HepG2 (cell line): ENCODE measurements around the gene MED22. TPM values are rescaled to one million over a fixed set of nuclear protein-coding genes. Genes with fewer than 3 reads are reported as not detected.

Experiments
- ARID4A ChIP-seq: sonication (generic); formaldehyde crosslinking; IDR thresholded peaks from 2 replicates; pipeline ENCODE4 v1.5.0; 2020; ENCODE audit warnings: mild to moderate bottlenecking, missing genetic modification reagents, borderline replicate concordance
- BRD4 ChIP-seq: sonication (generic); formaldehyde crosslinking; IDR thresholded peaks from 2 replicates; pipeline ENCODE4 v1.4.0; 2020; ENCODE audit warnings: missing genetic modification reagents
- KLF9 ChIP-seq: IDR thresholded peaks from 2 replicates; pipeline ENCODE4 v1.6.1; 2016; ENCODE audit warnings: low read depth
- MATR3 ChIP-seq: sonication (generic); formaldehyde crosslinking; IDR thresholded peaks from 2 replicates; pipeline ENCODE4 v1.4.0; 2020; ENCODE audit warnings: missing genetic modification reagents
- MXD4 ChIP-seq: IDR thresholded peaks from 2 replicates; pipeline ENCODE4 v1.6.1; 2016; ENCODE audit warnings: mild to moderate bottlenecking, missing biosample characterization, missing genetic modification reagents
- PHF21A ChIP-seq: sonication (generic); formaldehyde crosslinking; IDR thresholded peaks from 2 replicates; pipeline ENCODE4 v1.5.0; 2020; ENCODE audit warnings: mild to moderate bottlenecking, missing genetic modification reagents
- PPARG ChIP-seq: conservative IDR thresholded peaks from 2 replicates; pipeline ENCODE4 v1.6.1; 2016; ENCODE audit warnings: missing biosample characterization, missing genetic modification reagents
- SNAPC4 ChIP-seq: sonication (generic); formaldehyde crosslinking; IDR thresholded peaks from 2 replicates; pipeline ENCODE4 v1.4.0; 2020; ENCODE audit warnings: mild to moderate bottlenecking, missing genetic modification reagents
- SP5 ChIP-seq: IDR thresholded peaks from 2 replicates; pipeline ENCODE4 v1.6.1; 2016; ENCODE audit warnings: low read depth, borderline replicate concordance
- ZBTB20 ChIP-seq: sonication (generic); formaldehyde crosslinking; IDR thresholded peaks from 2 replicates; pipeline ENCODE4 v1.8.1; 2023; ENCODE audit warnings: missing genetic modification reagents, low read depth, mild to moderate bottlenecking, borderline replicate concordance
- ZBTB25 ChIP-seq: IDR thresholded peaks from 2 replicates; pipeline ENCODE4 v1.6.1; 2018; ENCODE audit warnings: missing genetic modification reagents
- ZC3H4 ChIP-seq: sonication (generic); formaldehyde crosslinking; IDR thresholded peaks from 2 replicates; pipeline ENCODE4 v1.4.0; 2020; ENCODE audit warnings: missing genetic modification reagents, borderline replicate concordance
- ZNF24 ChIP-seq: fragments of 450-650 bp; IDR thresholded peaks from 2 replicates; pipeline ENCODE4 v1.6.1; 2017; ENCODE audit warnings: antibody characterized with exemption, mild to moderate bottlenecking
- ZNF280B ChIP-seq: sonication (generic); formaldehyde crosslinking; IDR thresholded peaks from 2 replicates; pipeline ENCODE4 v1.5.0; 2020; ENCODE audit warnings: missing genetic modification reagents, mild to moderate bottlenecking, borderline replicate concordance
- ZNF841 ChIP-seq: sonication (generic); formaldehyde crosslinking; IDR thresholded peaks from 2 replicates; pipeline ENCODE4 v1.8.1; 2023; ENCODE audit warnings: missing genetic modification reagents, borderline replicate concordance
- ZNF850 ChIP-seq: sonication (generic); formaldehyde crosslinking; conservative IDR thresholded peaks from 2 replicates; pipeline ENCODE4 v1.9.0; 2021; ENCODE audit warnings: mild to moderate bottlenecking, missing genetic modification reagents
- polyA plus RNA-seq, 8 experiments: library from polyadenylated mRNA; depleted of rRNA in 3 of 8; stranded (reverse) in 7 of 8; unstranded in 1 of 8; fragments of >200 nt; fragmentation: Illumina TruSeq in 4 of 8; extraction: Trizol in 4 of 8; gene quantifications; 2 replicates each; pipeline versions ENCODE4 v1.2.1 to v1.2.3, GENCODE V29; 2011 to 2016; ENCODE audit warnings: low read depth in 4 of 8, missing spikeins in 1 of 8, mixed read lengths in 1 of 8; ENCODE audit not compliant: insufficient read depth in 1 of 8
- total RNA-seq, 5 experiments: library from RNA; depleted of rRNA; stranded (reverse); fragments of >200 nt; fragmentation: Illumina TruSeq; extraction: Trizol; gene quantifications; 2 replicates each; pipeline ENCODE4 v1.2.3, GENCODE V29; 2016; ENCODE audit warnings: low read depth in 1 of 5

Gene MED22
- total and polyA plus RNA-seq, 2 of the 13 experiments (the other 11 are each of a cell fraction or from before 2014, with no cell fraction given): 15.8 to 22.1 TPM

GRCh38 chr9:133335924-133336811 is 11.8 kb downstream of the MED22 start, which contains the start of gene SURF6 (continued):
- 0 out of 2 replicates have a peak, but pooled peaks have one; percentile 30 for TF ChIP-seq SNAPC4 (CRISPR knock-in tag)
- no peak for TF ChIP-seq MATR3
- TF ChIP-seq ZBTB25: peak; percentile 96
- TF ChIP-seq KLF9 (CRISPR knock-in tag): peak; percentile 31; the same call in 1 of the 2 replicates
- 0 out of 2 replicates have a peak, but pooled peaks have one; percentile 46 for TF ChIP-seq BRD4 (CRISPR knock-in tag)
- peak; percentile 35; the same call in 1 of the 2 replicates for TF ChIP-seq ZC3H4 (CRISPR knock-in tag)
- TF ChIP-seq ZNF24: peak; percentile 67; the same call in 1 of the 2 replicates
- peak; percentile 84 for TF ChIP-seq SP5 (CRISPR knock-in tag)
- 0 out of 2 replicates have a peak, but pooled peaks have one; percentile 23 for TF ChIP-seq ZNF280B (CRISPR knock-in tag)
- peak; percentile 95 for TF ChIP-seq MXD4
- no peak for TF ChIP-seq ZNF850 (CRISPR knock-in tag)
- peak; percentile 59; the same call in 1 of the 2 replicates for TF ChIP-seq PPARG (CRISPR knock-in tag)
- TF ChIP-seq ZNF841 (CRISPR knock-in tag): no peak
- peak; percentile 91; the same call in 1 of the 2 replicates for TF ChIP-seq PHF21A
- TF ChIP-seq ZBTB20 (CRISPR knock-in tag): peak; percentile 56; the same call in 1 of the 2 replicates
- peak; percentile 99 for TF ChIP-seq ARID4A (CRISPR knock-in tag)
